Keratinocyte (primary cell): ENCODE data around the gene MGAT1. TPM values are rescaled to one million over a fixed set of nuclear protein-coding genes. Genes with fewer than 3 reads are reported as not detected.
A peak's percentile ranks its signal among the peaks of the same experiment; 100 is the strongest.

Source experiments
- DNase-seq: peaks from one replicate; pipeline ENCODE4 v3.0.0-alpha.2; 2011; ENCODE audit warnings: low read depth, missing footprints, low spot score
- FAIRE-seq: peaks from 2 replicates; lab custom pipeline; 2011; peaks lifted over from hg19 to GRCh38; lab: Jason Lieb, UNC
- H2AFZ ChIP-seq: 2 replicates; pipeline ENCODE4 v1.6.0; 2012; ENCODE audit warnings: low read length, control low read depth, inconsistent platforms; ENCODE audit not compliant: control insufficient read depth
- H3K27ac ChIP-seq: 2 replicates; pipeline ENCODE4 v1.5.1; 2011; ENCODE audit warnings: low read length; ENCODE audit not compliant: control insufficient read depth, insufficient read depth
- H3K27me3 ChIP-seq: 3 replicates; pipeline ENCODE4 v1.6.0; 2011; ENCODE audit warnings: low read length; ENCODE audit not compliant: control insufficient read depth, insufficient read depth; ENCODE audit errors: extremely low read depth
- H3K36me3 ChIP-seq, 2 experiments: 2 replicates in 1 of 2; 3 replicates in 1 of 2; pipeline ENCODE4 v1.5.1; 2011; ENCODE audit warnings: low read length in 2 of 2, mild to moderate bottlenecking in 1 of 2; ENCODE audit not compliant: control insufficient read depth in 2 of 2, insufficient read depth in 2 of 2; ENCODE audit errors: extremely low read depth in 1 of 2
- H3K4me1 ChIP-seq: 3 replicates; pipeline ENCODE4 v1.5.1; 2011; ENCODE audit warnings: low read length; ENCODE audit not compliant: control insufficient read depth, insufficient read depth; ENCODE audit errors: extremely low read depth
- H3K4me2 ChIP-seq: 3 replicates; pipeline ENCODE4 v1.6.0; 2011; ENCODE audit warnings: low read depth, low read length; ENCODE audit not compliant: control insufficient read depth, insufficient read depth; ENCODE audit errors: extremely low read depth
- H3K4me3 ChIP-seq, 3 experiments: fragments of 200-600 bp in 1 of 3; sonication (generic) in 1 of 3; 2 replicates in 2 of 3; 3 replicates in 1 of 3; pipeline ENCODE4 v1.5.1; 2011 to 2016; ENCODE audit warnings: low read length in 3 of 3, mild to moderate bottlenecking in 3 of 3, control low read depth in 2 of 3, inconsistent platforms in 1 of 3, low read depth in 1 of 3, mixed read lengths in 1 of 3, mixed run types in 1 of 3, moderate library complexity in 1 of 3; ENCODE audit not compliant: control insufficient read depth in 2 of 3, insufficient read depth in 2 of 3; ENCODE audit errors: extremely low read depth in 1 of 3
- H3K79me2 ChIP-seq: 2 replicates; pipeline ENCODE4 v1.6.0; 2012; ENCODE audit warnings: low read length; ENCODE audit not compliant: control insufficient read depth, insufficient read depth
- H3K9ac ChIP-seq: 3 replicates; pipeline ENCODE4 v1.6.0; 2011; ENCODE audit warnings: low read length; ENCODE audit not compliant: control insufficient read depth, insufficient read depth; ENCODE audit errors: extremely low read depth
- H3K9me1 ChIP-seq: 3 replicates; pipeline ENCODE4 v1.6.0; 2011; ENCODE audit warnings: low read length; ENCODE audit not compliant: control insufficient read depth, insufficient read depth; ENCODE audit errors: extremely low read depth
- H3K9me3 ChIP-seq: 2 replicates; pipeline ENCODE4 v1.5.1; 2012; ENCODE audit warnings: low read depth, low read length; ENCODE audit not compliant: control insufficient read depth
- H4K20me1 ChIP-seq: 3 replicates; pipeline ENCODE4 v1.6.0; 2011; ENCODE audit warnings: low read length; ENCODE audit not compliant: control insufficient read depth, insufficient read depth; ENCODE audit errors: extremely low read depth
- EZH2 ChIP-seq: IDR thresholded peaks from one replicate; pipeline ENCODE4 v1.6.1; 2012; ENCODE audit warnings: inconsistent platforms, mild to moderate bottlenecking, low read length, moderate library complexity
- dilution Hi-C: fragments of 300-500 bp; cut with MboI; formaldehyde crosslinking; loops from one replicate; pipeline ENCODE4 v1.7.0; 2020; ENCODE audit warnings: low sequenced_read_pairs; ENCODE audit not compliant: extremely low pct_ligation_motif_present
- polyA plus RNA-seq, 5 experiments: library from polyadenylated mRNA; depleted of rRNA in 3 of 5; stranded (reverse) in 3 of 5; stranded (forward) in 1 of 5; unstranded in 1 of 5; fragments of >200 nt; gene quantifications; 1 replicate in 1 of 5; 2 replicates in 3 of 5; 3 replicates in 1 of 5; pipeline versions ENCODE4 v1.2.1 to v1.2.3, GENCODE V29; 2011 to 2012; ENCODE audit warnings: missing spikeins in 2 of 5, low read depth in 1 of 5, low replicate concordance in 1 of 5
- TF ChIP-seq, protein P1 (sequence below), 3 experiments: IDR thresholded peaks in 1 of 3; conservative IDR thresholded peaks in 1 of 3; optimal IDR thresholded peaks in 1 of 3; 2 replicates in 2 of 3; 3 replicates in 1 of 3; pipeline versions ENCODE3 to v1.5.1; 2011; ENCODE audit warnings: low read length in 3 of 3, mild to moderate bottlenecking in 3 of 3, moderate library complexity in 2 of 3, control low read depth in 1 of 3, inconsistent platforms in 1 of 3; ENCODE audit not compliant: insufficient read depth in 2 of 3; ENCODE audit errors: extremely low read depth in 1 of 3

MGAT1 gene
- polyA plus RNA-seq, 1 donor (not counting 4 experiments of a cell fraction or from before 2014, with no cell fraction given), result 80.3 TPM

GRCh38 chr5:180813420-180813819 is 10.8 kb upstream of the MGAT1 start:
- TF ChIP-seq, protein P1, sequence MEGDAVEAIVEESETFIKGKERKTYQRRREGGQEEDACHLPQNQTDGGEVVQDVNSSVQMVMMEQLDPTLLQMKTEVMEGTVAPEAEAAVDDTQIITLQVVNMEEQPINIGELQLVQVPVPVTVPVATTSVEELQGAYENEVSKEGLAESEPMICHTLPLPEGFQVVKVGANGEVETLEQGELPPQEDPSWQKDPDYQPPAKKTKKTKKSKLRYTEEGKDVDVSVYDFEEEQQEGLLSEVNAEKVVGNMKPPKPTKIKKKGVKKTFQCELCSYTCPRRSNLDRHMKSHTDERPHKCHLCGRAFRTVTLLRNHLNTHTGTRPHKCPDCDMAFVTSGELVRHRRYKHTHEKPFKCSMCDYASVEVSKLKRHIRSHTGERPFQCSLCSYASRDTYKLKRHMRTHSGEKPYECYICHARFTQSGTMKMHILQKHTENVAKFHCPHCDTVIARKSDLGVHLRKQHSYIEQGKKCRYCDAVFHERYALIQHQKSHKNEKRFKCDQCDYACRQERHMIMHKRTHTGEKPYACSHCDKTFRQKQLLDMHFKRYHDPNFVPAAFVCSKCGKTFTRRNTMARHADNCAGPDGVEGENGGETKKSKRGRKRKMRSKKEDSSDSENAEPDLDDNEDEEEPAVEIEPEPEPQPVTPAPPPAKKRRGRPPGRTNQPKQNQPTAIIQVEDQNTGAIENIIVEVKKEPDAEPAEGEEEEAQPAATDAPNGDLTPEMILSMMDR (optimal IDR thresholded peaks at IDR 0.05 in 1 of 3, IDR thresholded peaks at IDR 0.05 in 1 of 3, conservative IDR thresholded peaks at IDR 0.05 in 1 of 3; ENCODE audit: extremely low read depth in 1 of 3, insufficient read depth in 2 of 3, low read length in 3 of 3), result peak in 1 of 3 experiments; percentile 24
- TF ChIP-seq EZH2, result no peak
- no peak for FAIRE-seq
- Histone ChIP-seq H3K36me3 (no peaks in the 10 kb centered on the region), H3K79me2 (peaks cover 8% of the 10 kb centered on the region), H3K4me2 (no peak overlapping the region), H3K9ac (no peak overlapping the region), H3K27me3 (no peaks in the 10 kb centered on the region), H2AFZ (no peak overlapping the region), H3K4me3 (no peak overlapping the region), H3K9me1 (no peaks in the 10 kb centered on the region), H4K20me1 (no peaks in the 10 kb centered on the region), H3K27ac (no peak overlapping the region), H3K4me1 (peaks cover 26% of the 10 kb centered on the region), H3K9me3 (no peaks in the 10 kb centered on the region)
- dilution Hi-C loops, result no loop called here
- no peak for DNase-seq

- H3K79me2 ChIP-seq, result peaks cover 14% of the 10 kb centered on the region
- no peaks in the 10 kb centered on the region for H4K20me1 ChIP-seq
- DNase-seq (no peak), FAIRE-seq (peak; percentile 53)
- peaks cover 43% of the 10 kb centered on the region for H3K4me1 ChIP-seq
- peak overlapping the region; percentile 65 for H2AFZ ChIP-seq
- no peak overlapping the region for H3K27ac ChIP-seq
- H3K27me3 ChIP-seq, result no peaks in the 10 kb centered on the region
- no peaks in the 10 kb centered on the region for H3K9me1 ChIP-seq
- peak overlapping the region; percentile 86 for H3K4me2 ChIP-seq
- dilution Hi-C loops, result no loop called here
- peaks cover 0 to 3% of the 10 kb centered on the region in 2 experiments for H3K36me3 ChIP-seq
- H3K9ac ChIP-seq, result no peak overlapping the region
- H3K9me3 ChIP-seq, result no peaks in the 10 kb centered on the region
- H3K4me3 ChIP-seq, result peak overlapping the region in 1 of 3 experiments; percentile 83
- no peak for TF ChIP-seq EZH2
- TF ChIP-seq, protein P1 (optimal IDR thresholded peaks at IDR 0.05 in 1 of 3, IDR thresholded peaks at IDR 0.05 in 1 of 3, conservative IDR thresholded peaks at IDR 0.05 in 1 of 3; ENCODE audit: extremely low read depth in 1 of 3, insufficient read depth in 2 of 3, low read length in 3 of 3), result no peak
Measured at GRCh38 chr5:180811623-180812124, 9.1 kb upstream of the MGAT1 start.
